ENCODE results near the gene LCNL1. TPM values are rescaled to one million over a fixed set of nuclear protein-coding genes. Genes with fewer than 3 reads are reported as not detected.

The LCNL1 gene
- total and polyA plus RNA-seq, 12 donors, result 0.06 to 10.5 (median 0.78) TPM; not detected in 2

GRCh38 chr9:136954270-136955083 is 28.3 kb upstream of the LCNL1 start:
- H3K4me1 ChIP-seq (replicated peaks in 1 of 2), result peaks cover 9 to 23% of the 10 kb centered on the region in 2 donors
- H3K4me3 ChIP-seq, result no peak overlapping the region
- H3K9me3 ChIP-seq (replicated peaks in 1 of 3), result no peaks in the 10 kb centered on the region
- no peak for DNase-seq
- intact Hi-C loops (cut with DNase I), result loop anchor here (5.0 kb wide), 2 partner anchors 68 to 73 kb away; partner anchors contain the start of gene ABCA2 (in 1 of the 2)
- TF ChIP-seq CTCF (IDR thresholded peaks at IDR 0.05), result no peak
- no peak for TF ChIP-seq POLR2A (IDR thresholded peaks at IDR 0.05)
- H3K27me3 ChIP-seq, result no peaks in the 10 kb centered on the region
- WGBS, 4 donors, result 86 to 94% (median 91%) methylated on average over 14 to 25 of the region's 25 CpGs
- no peak overlapping the region for H3K27ac ChIP-seq
- no peaks in the 10 kb centered on the region for H3K36me3 ChIP-seq (replicated peaks in 1 of 2)

DNA sequence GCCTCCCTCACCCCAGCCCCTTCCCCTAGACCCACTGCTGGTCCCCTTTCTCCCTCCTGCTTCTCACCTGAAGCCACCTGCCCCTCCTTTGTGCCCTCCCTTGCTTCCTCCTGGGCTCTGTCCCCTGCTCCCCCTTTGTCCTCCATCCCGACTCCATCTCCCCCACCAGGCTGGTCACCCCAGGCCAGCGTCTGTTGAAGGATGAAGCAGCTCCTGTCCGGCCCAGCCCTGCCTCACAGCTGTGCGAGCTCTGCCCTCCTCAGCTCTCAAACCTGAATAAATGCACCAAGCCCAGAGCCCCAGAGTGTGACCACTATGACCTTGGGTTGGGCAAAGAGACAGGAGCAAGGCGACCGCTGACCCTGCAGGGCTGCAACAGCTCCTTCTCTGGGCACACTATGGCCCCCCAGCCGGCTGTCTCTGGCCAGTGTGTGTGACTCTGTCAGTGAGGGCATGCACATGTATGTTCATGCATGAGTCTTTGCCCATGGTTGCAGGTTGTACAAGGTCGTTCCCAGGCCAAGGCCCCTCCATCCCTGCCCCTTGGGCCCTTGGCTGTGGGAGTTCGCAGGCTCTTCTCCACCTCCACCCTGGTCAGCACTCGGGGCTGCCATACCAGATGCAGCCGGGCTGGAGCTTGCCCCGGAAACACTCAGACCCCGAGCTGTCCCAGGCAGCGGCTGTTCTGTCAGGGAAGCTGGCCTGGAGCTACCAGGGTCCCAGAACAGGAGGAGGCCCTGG is 27.4 kb upstream of the LCNL1 start:
- TF ChIP-seq POLR2A (IDR thresholded peaks at IDR 0.05), result no peak
- TF ChIP-seq CTCF (IDR thresholded peaks at IDR 0.05), result no peak
- Histone ChIP-seq H3K4me3 (no peak overlapping the region), H3K9me3 (replicated peaks in 1 of 3) (no peaks in the 10 kb centered on the region), H3K4me1 (replicated peaks in 1 of 2) (peaks cover 4 to 20% of the 10 kb centered on the region in 2 donors), H3K27me3 (no peaks in the 10 kb centered on the region), H3K27ac (no peak overlapping the region), H3K36me3 (replicated peaks in 1 of 2) (no peaks in the 10 kb centered on the region)
- DNase-seq, result no peak
- WGBS, 4 donors, result 83 to 94% (median 86%) methylated on average over 6 to 14 of the region's 14 CpGs
- intact Hi-C loops (cut with DNase I), result loop anchor here in 1 of 2 donors (5.0 kb wide), 1 partner anchor 67 kb away; no protein-coding TSS in a partner anchor

DNA sequence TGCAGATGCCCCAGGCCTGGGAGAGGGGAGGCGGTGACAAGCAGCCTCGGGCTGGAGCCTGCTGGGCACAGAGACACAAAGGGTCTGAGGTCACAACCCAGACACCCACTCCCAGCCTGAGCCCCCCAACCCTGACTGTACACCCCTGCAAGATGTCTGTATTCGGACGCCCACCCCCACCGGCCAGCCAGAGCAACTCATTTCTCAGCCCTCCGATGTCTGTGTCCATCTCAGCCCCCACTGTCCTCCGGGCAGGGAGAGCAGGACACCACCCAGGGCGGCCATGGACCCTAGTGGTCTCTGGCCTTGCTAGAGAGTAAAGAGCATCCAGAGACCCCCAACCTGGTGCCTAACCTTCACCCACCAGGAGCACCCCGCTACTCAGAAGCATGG is 26.9 kb upstream of the LCNL1 start:
- H3K27me3 ChIP-seq, result no peaks in the 10 kb centered on the region
- WGBS, 4 donors, result 94 to 100% (median 97%) methylated on average over 1 to 9 of the region's 9 CpGs
- H3K4me3 ChIP-seq, result no peak overlapping the region
- no peak for DNase-seq
- intact Hi-C loops (cut with DNase I), result loop anchor here in 1 of 2 donors (5.0 kb wide), 1 partner anchor 66 kb away; no protein-coding TSS in a partner anchor
- TF ChIP-seq CTCF (IDR thresholded peaks at IDR 0.05) (no peak), POLR2A (IDR thresholded peaks at IDR 0.05) (no peak)
- H3K36me3 ChIP-seq (replicated peaks in 1 of 2), result no peaks in the 10 kb centered on the region
- no peak overlapping the region for H3K27ac ChIP-seq
- peaks cover 0 to 16% of the 10 kb centered on the region in 2 donors for H3K4me1 ChIP-seq (replicated peaks in 1 of 2)
- no peaks in the 10 kb centered on the region for H3K9me3 ChIP-seq (replicated peaks in 1 of 3)

- Histone ChIP-seq H3K4me3 (no peak overlapping the region), H3K27ac (no peak overlapping the region), H3K9me3 (replicated peaks in 1 of 3) (no peaks in the 10 kb centered on the region), H3K4me1 (replicated peaks in 1 of 2) (peaks cover 0 to 14% of the 10 kb centered on the region in 2 donors), H3K27me3 (no peaks in the 10 kb centered on the region), H3K36me3 (replicated peaks in 1 of 2) (no peaks in the 10 kb centered on the region)
- 93 to 100% (median 94%) methylated on average over 4 of the region's 4 CpGs for WGBS, 4 donors
- intact Hi-C loops (cut with DNase I), result loop anchor here in 1 of 2 donors (5.0 kb wide), 1 partner anchor 66 kb away; no protein-coding TSS in a partner anchor
- TF ChIP-seq CTCF (IDR thresholded peaks at IDR 0.05) (no peak), POLR2A (IDR thresholded peaks at IDR 0.05) (no peak)
- DNase-seq, result no peak
Observed at GRCh38 chr9:136956604-136957003, 26.2 kb upstream of the LCNL1 start.
